Peyer's patch (tissue), 4 donors: ENCODE results near the gene CCDC201.

ENCODE experiments used
- POLR2A ChIP-seq, 2 donors: fragments of 450-650 bp; IDR thresholded peaks; one replicate each; pipeline ENCODE4 v1.5.1; 2017; ENCODE audit warnings: antibody characterized with exemption in 2 of 2, mild to moderate bottlenecking in 2 of 2, moderate library complexity in 2 of 2
- TF ChIP-seq, protein P1 (sequence below), 6 experiments: fragments of 450-650 bp in 4 of 6; fragments of 200-600 bp in 2 of 6; sonication (generic) in 1 of 6; IDR thresholded peaks; one replicate each; pipeline ENCODE4 v1.5.1; 2017 to 2019; ENCODE audit warnings: antibody characterized with exemption in 6 of 6, mild to moderate bottlenecking in 3 of 6, moderate library complexity in 1 of 6

DNA sequence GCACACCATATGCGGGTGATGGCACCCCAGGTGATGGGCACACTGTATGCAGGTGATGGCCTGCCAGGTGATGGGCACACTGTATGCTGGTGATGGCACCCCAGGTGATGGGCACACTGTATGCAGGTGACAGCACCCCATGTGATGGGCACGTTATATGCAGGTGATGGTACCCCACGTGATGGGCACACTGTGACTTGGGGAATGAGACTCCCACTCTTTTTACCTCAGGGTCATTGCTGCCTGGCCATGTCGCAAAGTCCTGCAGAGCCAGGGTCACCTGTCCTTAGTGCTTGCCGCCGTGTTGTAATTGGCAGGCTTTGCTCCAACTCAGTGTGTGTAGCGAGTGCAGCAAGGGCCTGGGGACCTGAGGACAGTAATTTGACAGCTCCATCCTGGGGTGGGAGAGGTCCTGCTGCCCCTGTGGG lies 7.6 kb upstream of the CCDC201 start:
- TF ChIP-seq, protein P1, sequence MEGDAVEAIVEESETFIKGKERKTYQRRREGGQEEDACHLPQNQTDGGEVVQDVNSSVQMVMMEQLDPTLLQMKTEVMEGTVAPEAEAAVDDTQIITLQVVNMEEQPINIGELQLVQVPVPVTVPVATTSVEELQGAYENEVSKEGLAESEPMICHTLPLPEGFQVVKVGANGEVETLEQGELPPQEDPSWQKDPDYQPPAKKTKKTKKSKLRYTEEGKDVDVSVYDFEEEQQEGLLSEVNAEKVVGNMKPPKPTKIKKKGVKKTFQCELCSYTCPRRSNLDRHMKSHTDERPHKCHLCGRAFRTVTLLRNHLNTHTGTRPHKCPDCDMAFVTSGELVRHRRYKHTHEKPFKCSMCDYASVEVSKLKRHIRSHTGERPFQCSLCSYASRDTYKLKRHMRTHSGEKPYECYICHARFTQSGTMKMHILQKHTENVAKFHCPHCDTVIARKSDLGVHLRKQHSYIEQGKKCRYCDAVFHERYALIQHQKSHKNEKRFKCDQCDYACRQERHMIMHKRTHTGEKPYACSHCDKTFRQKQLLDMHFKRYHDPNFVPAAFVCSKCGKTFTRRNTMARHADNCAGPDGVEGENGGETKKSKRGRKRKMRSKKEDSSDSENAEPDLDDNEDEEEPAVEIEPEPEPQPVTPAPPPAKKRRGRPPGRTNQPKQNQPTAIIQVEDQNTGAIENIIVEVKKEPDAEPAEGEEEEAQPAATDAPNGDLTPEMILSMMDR (IDR thresholded peaks at IDR 0.05), result no peak
- TF ChIP-seq POLR2A (IDR thresholded peaks at IDR 0.05), result no peak
